GM20000 (cell line): ENCODE measurements around the gene FAM120A.

Experiments used
- DNase-seq: peaks from one replicate; pipeline ENCODE4 v3.0.0; 2012; ENCODE audit warnings: low spot score
- TF ChIP-seq, protein P1 (sequence below): IDR thresholded peaks from 2 replicates; pipeline ENCODE4 v1.5.1; 2012; ENCODE audit warnings: mild to moderate bottlenecking, control low read depth; ENCODE audit errors: extremely low read depth, missing control alignments

Gene FAM120A

DNA sequence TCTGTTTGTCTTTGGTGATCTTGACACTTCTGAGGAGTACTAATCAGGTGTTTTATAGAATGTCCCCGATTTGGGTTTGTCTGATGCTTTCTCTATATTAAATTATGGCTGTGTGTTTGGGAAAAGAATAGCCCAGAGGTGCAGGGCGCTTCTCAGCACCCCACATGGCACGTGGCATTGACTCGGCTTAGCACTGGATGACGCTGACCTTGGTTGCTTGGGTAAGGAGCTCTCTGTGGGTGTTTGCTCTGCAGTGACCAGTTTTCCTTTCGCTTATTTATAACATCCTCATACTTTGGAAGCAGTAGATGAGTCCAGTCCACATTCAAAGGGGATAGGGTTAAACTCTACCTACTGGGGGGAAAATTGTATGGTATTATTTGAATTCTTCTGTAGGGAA, 14.4 kb downstream of the FAM120A start:
- no peak for DNase-seq
- TF ChIP-seq, protein P1, sequence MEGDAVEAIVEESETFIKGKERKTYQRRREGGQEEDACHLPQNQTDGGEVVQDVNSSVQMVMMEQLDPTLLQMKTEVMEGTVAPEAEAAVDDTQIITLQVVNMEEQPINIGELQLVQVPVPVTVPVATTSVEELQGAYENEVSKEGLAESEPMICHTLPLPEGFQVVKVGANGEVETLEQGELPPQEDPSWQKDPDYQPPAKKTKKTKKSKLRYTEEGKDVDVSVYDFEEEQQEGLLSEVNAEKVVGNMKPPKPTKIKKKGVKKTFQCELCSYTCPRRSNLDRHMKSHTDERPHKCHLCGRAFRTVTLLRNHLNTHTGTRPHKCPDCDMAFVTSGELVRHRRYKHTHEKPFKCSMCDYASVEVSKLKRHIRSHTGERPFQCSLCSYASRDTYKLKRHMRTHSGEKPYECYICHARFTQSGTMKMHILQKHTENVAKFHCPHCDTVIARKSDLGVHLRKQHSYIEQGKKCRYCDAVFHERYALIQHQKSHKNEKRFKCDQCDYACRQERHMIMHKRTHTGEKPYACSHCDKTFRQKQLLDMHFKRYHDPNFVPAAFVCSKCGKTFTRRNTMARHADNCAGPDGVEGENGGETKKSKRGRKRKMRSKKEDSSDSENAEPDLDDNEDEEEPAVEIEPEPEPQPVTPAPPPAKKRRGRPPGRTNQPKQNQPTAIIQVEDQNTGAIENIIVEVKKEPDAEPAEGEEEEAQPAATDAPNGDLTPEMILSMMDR: no peak

DNA sequence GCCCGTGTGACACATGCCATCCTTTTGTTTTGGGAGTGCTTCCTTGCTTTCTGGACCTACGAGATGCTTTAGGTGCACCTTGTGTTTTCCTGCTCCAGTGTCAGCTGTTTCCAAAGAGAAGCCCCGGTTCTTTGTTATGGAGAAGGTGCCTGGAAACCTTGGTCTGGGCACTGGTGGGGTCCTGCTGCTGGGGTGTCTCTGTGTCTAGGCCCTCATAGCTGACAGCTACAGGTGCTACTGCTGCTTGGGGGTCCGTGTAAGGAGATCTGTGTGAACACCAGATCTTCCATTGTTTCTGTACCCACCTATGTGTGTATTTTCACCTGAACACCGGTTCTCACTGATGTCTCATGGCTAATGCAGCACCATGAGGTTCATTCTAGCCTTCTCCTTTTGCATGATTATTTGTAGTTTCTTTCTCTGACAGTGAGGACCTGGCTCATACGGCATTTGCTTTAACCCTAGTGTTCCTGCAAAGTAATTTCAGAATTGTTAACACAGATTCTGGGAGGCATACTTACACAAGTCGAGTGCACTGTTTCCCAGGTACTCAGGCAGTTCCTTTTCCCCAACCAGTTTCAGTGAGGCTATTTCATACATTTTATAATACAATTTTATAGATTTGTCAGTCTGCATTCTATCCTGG, 15.1 kb downstream of the FAM120A start:
- DNase-seq: no peak
- TF ChIP-seq, protein P1: no peak

DNA sequence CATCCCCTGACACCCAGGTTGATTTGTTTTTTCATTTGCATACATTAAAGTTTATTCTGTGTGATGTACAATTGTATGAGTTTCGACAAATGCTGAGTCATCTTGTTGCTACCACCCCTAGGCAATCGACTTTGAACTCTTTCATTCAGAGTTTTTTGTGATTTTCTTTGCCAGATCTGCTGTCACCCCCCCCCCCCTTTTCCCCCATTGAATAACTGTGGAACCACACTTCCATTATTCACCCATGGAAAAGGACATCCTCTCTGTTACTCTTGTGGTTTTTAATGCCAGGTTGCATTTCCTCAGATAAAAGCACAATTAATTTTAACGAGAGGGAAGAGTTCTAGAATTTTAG, 15.6 kb downstream of the FAM120A start:
- DNase-seq: no peak
- TF ChIP-seq, protein P1: no peak

DNA sequence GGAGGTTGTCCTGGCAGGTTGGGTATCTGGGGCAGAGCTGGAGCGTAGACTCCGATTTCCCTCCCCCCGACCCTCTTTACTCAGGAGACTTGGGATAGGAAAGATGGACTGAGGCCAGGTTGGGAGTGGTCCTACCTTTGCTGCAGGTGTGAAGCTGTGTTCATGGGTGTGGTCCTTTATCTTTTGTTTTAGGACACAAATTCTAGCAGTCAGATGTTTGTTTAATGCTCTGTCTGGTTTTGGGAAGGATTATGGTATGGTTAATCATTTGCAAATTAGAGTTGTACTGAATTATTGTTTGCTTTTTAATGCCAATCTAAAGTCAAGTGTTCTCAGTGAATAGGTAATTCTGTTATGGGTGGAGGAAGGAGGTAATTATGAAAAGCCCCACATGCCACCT, 16.0 kb downstream of the FAM120A start:
- TF ChIP-seq, protein P1: no peak
- no peak for DNase-seq

DNA sequence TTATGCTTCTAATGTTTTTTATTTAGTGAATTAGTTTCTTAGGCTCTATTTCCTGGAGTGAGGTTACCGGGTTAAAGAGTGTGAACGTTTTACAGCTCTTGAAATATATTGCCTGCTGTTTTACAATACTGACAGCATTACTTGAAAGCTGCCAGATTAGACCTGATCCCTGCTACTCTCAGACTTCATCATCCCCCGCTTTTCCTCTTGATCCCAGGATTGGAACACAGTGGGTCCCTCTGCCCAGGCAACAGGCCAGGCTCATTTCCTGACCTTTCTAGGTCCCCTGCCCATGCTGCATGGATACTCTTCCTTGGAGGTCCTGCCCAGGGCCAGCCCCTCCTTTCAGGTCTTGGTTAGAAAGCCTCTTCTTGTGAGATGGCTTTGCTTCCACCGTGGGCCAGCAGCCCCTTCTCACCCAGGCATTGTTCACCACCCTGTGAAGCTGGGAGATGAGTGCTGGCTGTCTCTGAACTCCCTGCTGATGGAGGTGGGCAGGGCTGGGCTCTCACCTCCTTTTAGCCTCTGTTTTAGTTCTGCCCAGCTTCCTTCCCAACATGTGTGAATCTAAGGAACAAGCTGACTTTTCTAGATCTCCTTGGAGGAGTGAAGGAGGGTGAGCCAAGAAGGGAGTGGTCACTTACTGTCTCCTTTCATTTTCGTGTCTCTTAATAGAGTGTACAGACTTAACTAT, 17.4 kb downstream of the FAM120A start:
- TF ChIP-seq, protein P1: no peak
- no peak for DNase-seq

DNA sequence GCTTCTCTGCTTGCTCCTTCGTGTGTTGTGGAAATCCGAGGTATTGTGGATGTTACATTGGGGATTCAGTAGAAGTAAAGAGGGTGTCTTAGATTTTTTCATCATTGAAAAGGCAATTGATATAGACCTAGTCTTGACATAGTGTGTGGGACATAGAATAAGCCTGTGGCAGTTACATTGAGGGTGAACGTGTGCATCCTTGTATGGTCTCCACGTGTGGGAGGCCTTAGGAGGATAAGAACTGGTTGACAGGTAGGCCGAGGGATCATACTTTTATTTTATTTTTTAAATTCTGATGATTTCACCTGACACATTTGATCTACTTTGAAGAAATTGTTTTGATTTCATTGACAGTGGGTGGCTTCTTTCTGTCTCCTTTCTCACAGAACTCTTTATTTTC, 18.9 kb downstream of the FAM120A start:
- DNase-seq: no peak
- TF ChIP-seq, protein P1: no peak

DNA sequence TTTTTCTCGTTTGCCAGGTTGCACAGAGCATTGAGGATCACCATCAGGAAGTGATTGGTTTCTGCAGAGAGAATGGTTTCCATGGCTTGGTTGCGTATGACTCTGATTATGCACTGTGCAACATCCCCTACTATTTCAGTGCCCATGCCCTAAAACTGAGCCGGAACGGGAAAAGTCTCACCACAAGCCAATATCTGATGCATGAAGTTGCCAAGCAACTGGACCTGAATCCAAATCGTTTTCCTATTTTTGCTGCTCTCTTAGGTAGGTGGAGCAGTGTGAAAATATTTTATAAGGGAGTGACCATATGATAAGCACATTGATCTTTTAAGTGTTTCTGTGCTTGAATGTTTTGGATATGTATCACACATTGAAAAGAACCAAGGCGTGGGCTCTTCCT, 19.6 kb downstream of the FAM120A start:
- DNase-seq: no peak
- TF ChIP-seq, protein P1: no peak
